Activated naive CD8-positive, alpha-beta T cell treated with anti-CD3 and anti-CD28 coated beads, Interleukin-2, amount 10 ng/mL, durations not matched to agents 7 days and 5 days (primary cell): ENCODE results near the gene FGD5. TPM values are rescaled to one million over a fixed set of nuclear protein-coding genes. Genes with fewer than 3 reads are reported as not detected.

Experiments
- ATAC-seq: fragments of 150-1000 bp; cut with Tn5 transposase; one replicate; pipeline ENCODE4 v1.10.0; 2021; ENCODE audit warnings: low read depth, moderate library complexity
- POLR2A ChIA-PET: fragments of 350-600 bp; sonication (Branson Sonifier 250); formaldehyde crosslinking; loops from one replicate; lab custom pipeline; 2021; ENCODE audit warnings: antibody characterized with exemption; lab: Charles Lee
- DNase-seq: peaks from one replicate; pipeline ENCODE4 v3.0.0; 2021
- H3K27ac Mint-ChIP-seq: one replicate; pipeline ENCODE4 v1.8.0; 2022; ENCODE audit warnings: mild to moderate bottlenecking, mixed read lengths
- H3K27me3 Mint-ChIP-seq: one replicate; pipeline ENCODE4 v1.8.0; 2022; ENCODE audit warnings: mild to moderate bottlenecking, moderate library complexity, mixed read lengths
- H3K36me3 Mint-ChIP-seq: one replicate; pipeline ENCODE4 v1.8.0; 2021; ENCODE audit warnings: mild to moderate bottlenecking, mixed read lengths
- H3K4me1 Mint-ChIP-seq: one replicate; pipeline ENCODE4 v1.8.0; 2021; ENCODE audit warnings: mixed read lengths
- H3K4me3 Mint-ChIP-seq: one replicate; pipeline ENCODE4 v1.8.0; 2022; ENCODE audit warnings: mild to moderate bottlenecking, moderate library complexity, mixed read lengths
- H3K9me3 Mint-ChIP-seq: one replicate; pipeline ENCODE4 v1.8.0; 2021; ENCODE audit warnings: mixed read lengths
- total RNA-seq, 2 experiments: library from RNA; stranded (reverse); gene quantifications; one replicate each; pipeline ENCODE4 v1.2.3, GENCODE V29; 2021

Gene FGD5
- under 1 TPM in 1 of 2 experiments, not detected in 1; 0.17 TPM for total RNA-seq

DNA sequence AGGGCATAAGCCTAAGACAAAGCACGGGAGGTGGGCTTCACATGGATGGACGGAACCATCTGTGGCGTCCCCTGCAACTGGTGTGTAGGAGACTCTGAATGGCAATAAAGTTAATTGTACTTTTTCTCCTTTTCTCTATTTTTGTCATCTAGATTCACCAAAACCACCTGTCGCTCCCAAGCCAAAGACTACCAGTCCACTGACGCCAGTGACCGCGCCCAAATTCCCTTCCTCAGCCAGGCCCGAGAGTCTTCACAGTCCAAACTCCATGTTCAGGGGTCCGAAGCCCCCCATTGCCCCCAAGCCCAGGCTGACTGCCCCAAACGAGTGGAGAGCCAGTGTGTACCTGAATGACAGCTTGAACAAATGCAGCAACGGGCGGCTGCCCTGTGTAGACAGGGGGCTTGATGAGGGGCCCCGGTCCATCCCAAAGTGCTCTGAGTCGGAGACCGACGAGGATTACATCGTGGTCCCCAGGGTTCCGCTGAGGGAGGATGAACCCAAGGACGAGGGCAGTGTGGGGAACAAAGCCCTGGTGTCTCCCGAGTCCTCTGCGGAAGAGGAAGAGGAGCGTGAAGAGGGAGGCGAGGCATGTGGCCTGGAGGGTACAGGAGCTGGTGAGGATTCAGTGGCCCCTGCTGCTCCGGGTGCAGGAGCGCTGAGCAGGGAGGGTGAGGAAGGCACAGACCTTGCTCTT, at the start of gene FGD5:
Gene FGD5 (plus strand): TSS at position 159 of the 697 bp plus-strand sequence. CDS start 110 bp downstream, at position 269.
- no peak for ATAC-seq
- no peaks in the 10 kb centered on the region for H3K36me3 Mint-ChIP-seq
- H3K9me3 Mint-ChIP-seq = no peaks in the 10 kb centered on the region
- no peaks in the 10 kb centered on the region for H3K4me1 Mint-ChIP-seq
- H3K4me3 Mint-ChIP-seq = no peak within 1 kb of the TSS
- no peak for DNase-seq
- POLR2A ChIA-PET = no interaction called here
- peak within 1 kb of the TSS; percentile 26 for H3K27ac Mint-ChIP-seq
- H3K27me3 Mint-ChIP-seq = peaks cover 31% of the 10 kb centered on the region

GRCh38 chr3:14769544-14770325, 49.0 kb upstream of the FGD5 start:
- ATAC-seq (no peak), DNase-seq (no peak)
- Mint-ChIP-seq H3K27me3 (peaks cover 3% of the 10 kb centered on the region), H3K9me3 (no peaks in the 10 kb centered on the region), H3K4me1 (no peaks in the 10 kb centered on the region), H3K4me3 (no peak overlapping the region), H3K27ac (no peak overlapping the region), H3K36me3 (no peaks in the 10 kb centered on the region)
- POLR2A ChIA-PET = no interaction called here

GRCh38 chr3:14770591-14770990, 48.2 kb upstream of the FGD5 start:
- Mint-ChIP-seq H3K36me3 (no peaks in the 10 kb centered on the region), H3K4me3 (no peak overlapping the region), H3K27me3 (peaks cover under 1% of the 10 kb centered on the region), H3K9me3 (no peaks in the 10 kb centered on the region), H3K4me1 (no peaks in the 10 kb centered on the region), H3K27ac (no peak overlapping the region)
- DNase-seq (no peak), ATAC-seq (no peak)
- POLR2A ChIA-PET = no interaction called here

- no peak overlapping the region for H3K27ac Mint-ChIP-seq
- no peaks in the 10 kb centered on the region for H3K9me3 Mint-ChIP-seq
- no peaks in the 10 kb centered on the region for H3K4me1 Mint-ChIP-seq
- no peak overlapping the region for H3K4me3 Mint-ChIP-seq
- DNase-seq = peak; percentile 12
- ATAC-seq = no peak
- POLR2A ChIA-PET = no interaction called here
- H3K36me3 Mint-ChIP-seq = no peaks in the 10 kb centered on the region
- no peaks in the 10 kb centered on the region for H3K27me3 Mint-ChIP-seq
These were observed 46.9 kb upstream of the FGD5 start for GRCh38 chr3:14771593-14772497.

DNA sequence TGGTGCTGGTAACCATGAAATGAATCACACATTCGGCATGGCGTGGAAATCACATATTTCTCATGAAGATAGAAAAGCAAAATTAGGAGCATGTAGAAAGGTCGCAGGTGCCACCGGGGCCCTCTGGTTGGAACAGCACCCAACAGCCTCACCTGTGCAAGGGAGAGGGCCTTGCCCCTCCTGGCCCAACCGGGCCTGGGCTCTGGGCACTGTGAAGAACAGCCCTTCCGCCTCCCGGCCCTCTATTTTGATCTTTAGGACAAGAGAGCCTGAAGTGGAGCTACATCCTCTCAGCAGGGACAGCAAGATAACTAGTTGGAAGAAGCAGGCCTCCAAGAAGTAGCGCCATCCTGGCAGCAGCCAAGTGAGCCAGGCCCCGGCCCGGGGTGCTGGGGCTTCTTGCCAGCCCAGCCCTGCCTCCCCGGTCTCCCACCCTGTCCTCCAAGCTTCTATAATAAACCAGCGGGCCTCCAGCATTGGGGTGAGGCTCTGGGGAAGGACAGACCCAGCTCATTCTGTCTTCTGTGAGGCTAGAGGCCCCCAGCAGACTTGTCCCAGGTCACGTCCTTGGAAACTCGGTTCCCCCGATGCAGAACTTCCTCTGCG, 46.1 kb upstream of the FGD5 start:
- no peak overlapping the region for H3K4me3 Mint-ChIP-seq
- H3K27me3 Mint-ChIP-seq = no peaks in the 10 kb centered on the region
- H3K9me3 Mint-ChIP-seq = no peaks in the 10 kb centered on the region
- no peaks in the 10 kb centered on the region for H3K4me1 Mint-ChIP-seq
- H3K27ac Mint-ChIP-seq = no peak overlapping the region
- DNase-seq (no peak), ATAC-seq (no peak)
- POLR2A ChIA-PET = no interaction called here
- no peaks in the 10 kb centered on the region for H3K36me3 Mint-ChIP-seq

GRCh38 chr3:14773281-14773680, 45.5 kb upstream of the FGD5 start:
- Mint-ChIP-seq H3K27ac (no peak overlapping the region), H3K4me1 (no peaks in the 10 kb centered on the region), H3K4me3 (no peak overlapping the region), H3K36me3 (no peaks in the 10 kb centered on the region), H3K9me3 (no peaks in the 10 kb centered on the region), H3K27me3 (peaks cover 5% of the 10 kb centered on the region)
- no peak for ATAC-seq
- no peak for DNase-seq
- POLR2A ChIA-PET = no interaction called here

GRCh38 chr3:14773691-14774128, 45.1 kb upstream of the FGD5 start:
- no peak for DNase-seq
- H3K9me3 Mint-ChIP-seq = peaks cover under 1% of the 10 kb centered on the region
- no peak overlapping the region for H3K27ac Mint-ChIP-seq
- POLR2A ChIA-PET = no interaction called here
- no peak overlapping the region for H3K4me3 Mint-ChIP-seq
- no peaks in the 10 kb centered on the region for H3K4me1 Mint-ChIP-seq
- no peaks in the 10 kb centered on the region for H3K36me3 Mint-ChIP-seq
- ATAC-seq = no peak
- peaks cover 9% of the 10 kb centered on the region for H3K27me3 Mint-ChIP-seq

GRCh38 chr3:14774431-14774830, 44.3 kb upstream of the FGD5 start:
- H3K27ac Mint-ChIP-seq = no peak overlapping the region
- H3K4me1 Mint-ChIP-seq = no peaks in the 10 kb centered on the region
- no peak overlapping the region for H3K4me3 Mint-ChIP-seq
- H3K27me3 Mint-ChIP-seq = peaks cover 16% of the 10 kb centered on the region
- ATAC-seq (no peak), DNase-seq (no peak)
- H3K9me3 Mint-ChIP-seq = peaks cover 4% of the 10 kb centered on the region
- no peaks in the 10 kb centered on the region for H3K36me3 Mint-ChIP-seq
- POLR2A ChIA-PET = no interaction called here

DNA sequence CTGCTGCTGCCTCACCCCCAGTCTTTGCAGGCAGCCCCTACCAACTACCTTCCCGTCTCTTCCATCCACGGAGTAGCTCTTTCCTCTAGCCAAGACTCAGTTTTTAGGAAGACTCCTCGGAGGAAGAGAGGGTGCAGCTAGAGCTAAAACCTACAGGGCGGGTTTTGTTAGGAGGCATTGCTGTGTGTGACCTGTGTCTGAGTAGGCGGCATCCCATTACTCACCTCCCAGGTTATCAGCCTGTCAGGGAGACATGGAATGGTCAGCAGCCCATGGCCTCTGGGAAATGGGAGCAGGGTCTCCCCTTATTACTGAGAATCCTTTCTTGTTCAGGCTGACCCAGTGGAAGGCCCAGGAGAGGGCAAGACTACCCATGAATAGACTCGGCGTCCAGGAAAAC, 43.8 kb upstream of the FGD5 start:
- H3K4me3 Mint-ChIP-seq = no peak overlapping the region
- no peak overlapping the region for H3K27ac Mint-ChIP-seq
- POLR2A ChIA-PET = interaction anchor here (0.6 kb wide), 1 partner anchor 109 kb away, joined by 4 read pairs; no protein-coding TSS in a partner anchor
- peaks cover 6% of the 10 kb centered on the region for H3K9me3 Mint-ChIP-seq
- ATAC-seq = no peak
- no peaks in the 10 kb centered on the region for H3K36me3 Mint-ChIP-seq
- H3K27me3 Mint-ChIP-seq = peaks cover 16% of the 10 kb centered on the region
- no peak for DNase-seq
- H3K4me1 Mint-ChIP-seq = no peaks in the 10 kb centered on the region

GRCh38 chr3:14775563-14775962, 43.2 kb upstream of the FGD5 start:
- peaks cover 17% of the 10 kb centered on the region for H3K27me3 Mint-ChIP-seq
- H3K4me3 Mint-ChIP-seq = no peak overlapping the region
- no peak for DNase-seq
- no peak overlapping the region for H3K27ac Mint-ChIP-seq
- no peaks in the 10 kb centered on the region for H3K4me1 Mint-ChIP-seq
- POLR2A ChIA-PET = no interaction called here
- ATAC-seq = no peak
- peaks cover 6% of the 10 kb centered on the region for H3K9me3 Mint-ChIP-seq
- H3K36me3 Mint-ChIP-seq = no peaks in the 10 kb centered on the region

GRCh38 chr3:14779069-14779685, 39.6 kb upstream of the FGD5 start:
- DNase-seq = no peak
- H3K27ac Mint-ChIP-seq = no peak overlapping the region
- ATAC-seq = no peak
- no peak overlapping the region for H3K4me3 Mint-ChIP-seq
- H3K4me1 Mint-ChIP-seq = no peaks in the 10 kb centered on the region
- POLR2A ChIA-PET = no interaction called here
- peaks cover 6% of the 10 kb centered on the region for H3K9me3 Mint-ChIP-seq
- H3K36me3 Mint-ChIP-seq = no peaks in the 10 kb centered on the region
- peaks cover 26% of the 10 kb centered on the region for H3K27me3 Mint-ChIP-seq

- Mint-ChIP-seq H3K27ac (no peak overlapping the region), H3K9me3 (peaks cover 6% of the 10 kb centered on the region), H3K36me3 (no peaks in the 10 kb centered on the region), H3K4me3 (no peak overlapping the region), H3K27me3 (peaks cover 29% of the 10 kb centered on the region), H3K4me1 (no peaks in the 10 kb centered on the region)
- POLR2A ChIA-PET = no interaction called here
- DNase-seq (peak; percentile 55), ATAC-seq (peak; percentile 73)
These were observed 37.7 kb upstream of the FGD5 start for GRCh38 chr3:14780927-14781507.
